ENCODE results near the gene CACNA1B.

GRCh38 chr9:137946993-137947392 is 69.4 kb downstream of the CACNA1B start:
- TF ChIP-seq CTCF (conservative IDR thresholded peaks at IDR 0.05; ENCODE audit: low read depth, low read length) (no peak), EZH2 (IDR thresholded peaks at IDR 0.05; ENCODE audit: borderline replicate concordance, low read depth, low read length, poor library complexity, severe bottlenecking) (no peak)
